ENCODE results near the gene FAT4. TPM values are rescaled to one million over a fixed set of nuclear protein-coding genes. Genes with fewer than 3 reads are reported as not detected.

FAT4 gene
- polyA plus RNA-seq, 1 experiment = 9.5 TPM

DNA sequence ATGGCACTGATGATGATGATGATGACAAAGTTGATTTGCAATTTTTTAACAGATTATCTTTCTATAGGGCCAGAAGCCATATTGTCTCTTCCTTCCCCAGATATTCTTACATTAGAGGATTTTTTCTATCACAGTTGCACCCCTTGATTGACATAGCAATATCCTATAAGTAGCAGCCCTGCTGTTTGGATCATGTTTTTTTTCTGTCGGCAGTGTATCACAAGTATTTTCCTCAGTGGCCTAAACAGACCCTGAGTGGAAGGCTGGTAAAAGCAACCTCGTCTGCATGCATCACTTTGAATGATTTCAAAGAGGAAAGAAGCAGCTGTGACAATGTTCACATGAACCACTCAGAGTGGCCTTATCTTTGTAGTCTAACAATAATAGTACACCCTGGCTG, 41.0 kb downstream of the FAT4 start:
- POLR2A ChIA-PET = no interaction called here
- TF ChIP-seq CTCF (IDR thresholded peaks at IDR 0.05; ENCODE audit: insufficient read depth, low read depth, low read length) = no peak
- Histone ChIP-seq H3K27me3 (ENCODE audit: control insufficient read depth, insufficient read depth, low read length) (no peaks in the 10 kb centered on the region), H3K4me3 (ENCODE audit: low read depth, low read length) (no peak overlapping the region), H3K36me3 (ENCODE audit: control insufficient read depth, insufficient read depth, low read length) (no peaks in the 10 kb centered on the region)
- DNase-seq (ENCODE audit: low read depth) = no peak
- CTCF ChIA-PET = no interaction called here

DNA sequence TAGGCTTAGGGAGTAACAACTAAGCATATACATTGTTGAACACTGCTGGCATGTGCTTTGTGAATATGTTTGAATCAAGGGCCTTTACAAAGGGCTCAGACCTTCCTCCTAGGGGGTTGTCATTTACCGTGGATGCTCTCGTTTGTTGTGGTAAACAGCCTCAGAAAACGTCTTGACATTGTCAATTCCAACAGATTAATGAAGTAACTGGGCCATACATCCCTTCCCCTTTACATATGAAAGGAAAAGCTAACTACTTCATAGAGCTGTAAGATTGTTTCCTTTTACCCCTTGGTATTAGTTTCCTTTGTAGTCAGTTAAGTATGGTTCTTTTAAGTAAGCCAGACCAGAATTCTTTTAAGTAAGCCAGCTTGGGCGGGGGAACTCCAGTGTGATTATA, 42.9 kb downstream of the FAT4 start:
- no peak for TF ChIP-seq CTCF (IDR thresholded peaks at IDR 0.05; ENCODE audit: insufficient read depth, low read depth, low read length)
- Histone ChIP-seq H3K36me3 (ENCODE audit: control insufficient read depth, insufficient read depth, low read length) (no peaks in the 10 kb centered on the region), H3K4me3 (ENCODE audit: low read depth, low read length) (no peak overlapping the region), H3K27me3 (ENCODE audit: control insufficient read depth, insufficient read depth, low read length) (no peaks in the 10 kb centered on the region)
- ChIA-PET CTCF (no interaction called here), POLR2A (no interaction called here)
- no peak for DNase-seq (ENCODE audit: low read depth)

DNA sequence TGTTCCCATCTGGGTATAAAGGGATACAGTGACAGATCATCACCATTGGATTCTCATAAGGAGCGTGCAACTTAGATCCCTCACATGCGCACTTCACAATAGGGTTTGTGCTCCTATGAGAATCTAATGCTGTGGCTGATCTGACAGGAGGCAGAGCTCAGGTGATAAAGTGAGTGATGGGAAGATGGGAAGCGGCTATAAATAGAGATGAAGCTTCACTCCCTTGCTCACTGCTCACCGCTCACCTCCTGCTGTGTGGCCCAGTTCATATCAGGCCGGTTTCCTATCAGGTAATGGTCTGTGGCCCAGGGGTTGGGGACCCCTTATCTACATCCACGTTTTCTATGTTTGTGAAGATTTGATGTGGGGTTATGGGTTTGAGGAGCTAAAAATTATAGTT, 43.7 kb downstream of the FAT4 start:
- Histone ChIP-seq H3K4me3 (ENCODE audit: low read depth, low read length) (no peak overlapping the region), H3K36me3 (ENCODE audit: control insufficient read depth, insufficient read depth, low read length) (no peaks in the 10 kb centered on the region), H3K27me3 (ENCODE audit: control insufficient read depth, insufficient read depth, low read length) (no peaks in the 10 kb centered on the region)
- no peak for TF ChIP-seq CTCF (IDR thresholded peaks at IDR 0.05; ENCODE audit: insufficient read depth, low read depth, low read length)
- CTCF ChIA-PET = no interaction called here
- POLR2A ChIA-PET = no interaction called here
- no peak for DNase-seq (ENCODE audit: low read depth)

- Histone ChIP-seq H3K27me3 (ENCODE audit: control insufficient read depth, insufficient read depth, low read length) (no peaks in the 10 kb centered on the region), H3K4me3 (ENCODE audit: low read depth, low read length) (no peak overlapping the region), H3K36me3 (ENCODE audit: control insufficient read depth, insufficient read depth, low read length) (no peaks in the 10 kb centered on the region)
- TF ChIP-seq CTCF (IDR thresholded peaks at IDR 0.05; ENCODE audit: insufficient read depth, low read depth, low read length) = no peak
- ChIA-PET POLR2A (no interaction called here), CTCF (no interaction called here)
- DNase-seq (ENCODE audit: low read depth) = no peak
Observed at GRCh38 chr4:125359363-125359762, 44.6 kb downstream of the FAT4 start.

DNA sequence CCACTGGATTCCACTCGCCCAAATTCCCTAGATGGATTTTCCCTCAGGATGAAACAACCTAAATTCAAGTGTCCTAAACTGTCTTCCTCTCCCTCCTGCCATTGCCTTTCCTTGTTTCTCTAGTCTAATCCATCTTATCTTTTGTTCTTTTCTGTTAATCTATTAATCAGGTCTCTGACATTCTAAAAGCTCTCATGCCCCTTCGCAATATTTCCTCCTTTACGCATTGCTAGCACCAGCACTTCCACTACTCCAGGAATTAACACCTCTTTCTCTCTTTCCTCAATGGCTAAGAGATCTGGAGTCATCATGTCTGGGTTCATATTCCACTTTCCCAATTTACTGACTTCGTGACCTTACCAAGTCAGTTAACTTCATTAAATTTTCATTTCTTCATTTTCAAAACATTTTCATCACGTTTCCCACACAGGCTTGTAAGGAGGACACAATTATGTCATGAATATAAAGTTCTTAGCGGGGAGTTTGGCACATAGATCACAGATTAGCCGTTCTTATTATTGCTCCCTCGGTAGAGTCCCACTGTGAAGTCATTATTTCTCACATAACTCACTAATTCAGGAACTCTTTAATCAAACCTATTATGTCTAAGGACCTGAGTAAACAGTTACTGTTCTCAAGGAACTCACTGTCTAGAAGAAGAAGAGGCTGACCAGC, 45.3 kb downstream of the FAT4 start:
- H3K36me3 ChIP-seq (ENCODE audit: control insufficient read depth, insufficient read depth, low read length) = no peaks in the 10 kb centered on the region
- no peak for DNase-seq (ENCODE audit: low read depth)
- H3K27me3 ChIP-seq (ENCODE audit: control insufficient read depth, insufficient read depth, low read length) = no peaks in the 10 kb centered on the region
- TF ChIP-seq CTCF (IDR thresholded peaks at IDR 0.05; ENCODE audit: insufficient read depth, low read depth, low read length) = no peak
- no peak overlapping the region for H3K4me3 ChIP-seq (ENCODE audit: low read depth, low read length)
- POLR2A ChIA-PET = no interaction called here
- CTCF ChIA-PET = no interaction called here
